ENCODE results near the gene XYLT1. TPM values are rescaled to one million over a fixed set of nuclear protein-coding genes. Genes with fewer than 3 reads are reported as not detected.

XYLT1 gene
- total RNA-seq, 1 donor from 2014 or later: 27.3 TPM

DNA sequence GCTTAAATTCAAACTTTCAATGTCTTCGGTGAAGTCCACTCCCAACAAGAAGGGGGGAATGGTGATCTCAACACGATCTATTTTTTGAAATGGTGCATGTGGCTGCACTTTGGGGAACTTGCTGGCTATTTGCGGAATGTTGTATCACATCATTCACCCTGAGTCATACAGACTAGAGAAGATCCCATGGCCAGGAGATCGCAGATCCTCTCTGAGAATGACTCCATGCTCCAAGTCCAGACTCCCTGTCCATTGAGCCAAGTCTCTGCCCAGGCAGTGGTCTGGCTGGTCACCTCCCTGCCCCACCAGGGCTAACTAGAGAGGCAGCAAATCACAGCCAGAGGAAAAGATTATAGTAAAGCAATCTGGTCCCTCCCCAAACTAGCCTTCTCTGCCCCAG is 120.6 kb downstream of the XYLT1 start:
- H3K36me3 ChIP-seq: no peaks in the 10 kb centered on the region
- peak overlapping the region; percentile 1 for H3K27ac ChIP-seq
- H3K27me3 ChIP-seq: no peaks in the 10 kb centered on the region
- no peak for DNase-seq (ENCODE audit: extremely low spot score in 2 of 2)
- intact Hi-C loops (cut with DNase I): no loop called here
- H3K9me3 ChIP-seq: no peaks in the 10 kb centered on the region
- peaks cover 52% of the 10 kb centered on the region for H3K4me1 ChIP-seq
- TF ChIP-seq POLR2AphosphoS5 (IDR thresholded peaks at IDR 0.05; ENCODE audit: insufficient read depth in 1 of 2, low read depth in 1 of 2) (no peak), POLR2A (IDR thresholded peaks at IDR 0.05) (no peak)
- TF ChIP-seq, protein P1, sequence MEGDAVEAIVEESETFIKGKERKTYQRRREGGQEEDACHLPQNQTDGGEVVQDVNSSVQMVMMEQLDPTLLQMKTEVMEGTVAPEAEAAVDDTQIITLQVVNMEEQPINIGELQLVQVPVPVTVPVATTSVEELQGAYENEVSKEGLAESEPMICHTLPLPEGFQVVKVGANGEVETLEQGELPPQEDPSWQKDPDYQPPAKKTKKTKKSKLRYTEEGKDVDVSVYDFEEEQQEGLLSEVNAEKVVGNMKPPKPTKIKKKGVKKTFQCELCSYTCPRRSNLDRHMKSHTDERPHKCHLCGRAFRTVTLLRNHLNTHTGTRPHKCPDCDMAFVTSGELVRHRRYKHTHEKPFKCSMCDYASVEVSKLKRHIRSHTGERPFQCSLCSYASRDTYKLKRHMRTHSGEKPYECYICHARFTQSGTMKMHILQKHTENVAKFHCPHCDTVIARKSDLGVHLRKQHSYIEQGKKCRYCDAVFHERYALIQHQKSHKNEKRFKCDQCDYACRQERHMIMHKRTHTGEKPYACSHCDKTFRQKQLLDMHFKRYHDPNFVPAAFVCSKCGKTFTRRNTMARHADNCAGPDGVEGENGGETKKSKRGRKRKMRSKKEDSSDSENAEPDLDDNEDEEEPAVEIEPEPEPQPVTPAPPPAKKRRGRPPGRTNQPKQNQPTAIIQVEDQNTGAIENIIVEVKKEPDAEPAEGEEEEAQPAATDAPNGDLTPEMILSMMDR (IDR thresholded peaks at IDR 0.05): no peak
- H3K4me3 ChIP-seq: no peak overlapping the region

DNA sequence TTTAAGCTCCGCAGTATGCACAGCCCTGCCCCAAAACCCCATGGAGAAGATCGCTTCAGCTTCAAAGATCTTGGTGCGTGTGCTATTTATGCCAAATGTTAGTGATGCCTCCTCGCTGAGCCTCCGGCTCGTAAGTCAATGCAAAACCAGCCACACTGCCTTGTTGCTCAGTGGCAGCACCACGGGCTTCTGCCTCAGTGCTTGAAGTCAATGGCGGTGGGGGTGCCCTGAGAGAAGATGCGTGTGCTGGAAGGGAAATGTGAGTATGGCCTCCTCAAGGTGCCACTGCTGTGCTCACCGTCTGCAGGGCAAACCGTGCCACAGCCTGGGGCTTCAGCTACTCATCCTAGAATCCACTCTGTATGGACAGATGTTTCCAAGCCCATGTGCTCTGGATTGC is 121.9 kb downstream of the XYLT1 start:
- intact Hi-C loops (cut with DNase I): no loop called here
- Histone ChIP-seq H3K36me3 (no peaks in the 10 kb centered on the region), H3K27ac (no peak overlapping the region), H3K27me3 (no peaks in the 10 kb centered on the region), H3K4me1 (peaks cover 66% of the 10 kb centered on the region), H3K4me3 (no peak overlapping the region), H3K9me3 (no peaks in the 10 kb centered on the region)
- DNase-seq (ENCODE audit: extremely low spot score in 2 of 2): no peak
- TF ChIP-seq POLR2AphosphoS5 (IDR thresholded peaks at IDR 0.05; ENCODE audit: insufficient read depth in 1 of 2, low read depth in 1 of 2): no peak
- no peak for TF ChIP-seq POLR2A (IDR thresholded peaks at IDR 0.05)
- TF ChIP-seq, protein P1 (IDR thresholded peaks at IDR 0.05): no peak

GRCh38 chr16:17348042-17348783 is 122.5 kb downstream of the XYLT1 start:
- TF ChIP-seq, protein P1 (IDR thresholded peaks at IDR 0.05): no peak
- Histone ChIP-seq H3K4me3 (no peak overlapping the region), H3K9me3 (no peaks in the 10 kb centered on the region), H3K27me3 (no peaks in the 10 kb centered on the region), H3K27ac (peak overlapping the region; percentile 60), H3K4me1 (peaks cover 70% of the 10 kb centered on the region), H3K36me3 (no peaks in the 10 kb centered on the region)
- DNase-seq (ENCODE audit: extremely low spot score in 2 of 2): no peak
- intact Hi-C loops (cut with DNase I): no loop called here

DNA sequence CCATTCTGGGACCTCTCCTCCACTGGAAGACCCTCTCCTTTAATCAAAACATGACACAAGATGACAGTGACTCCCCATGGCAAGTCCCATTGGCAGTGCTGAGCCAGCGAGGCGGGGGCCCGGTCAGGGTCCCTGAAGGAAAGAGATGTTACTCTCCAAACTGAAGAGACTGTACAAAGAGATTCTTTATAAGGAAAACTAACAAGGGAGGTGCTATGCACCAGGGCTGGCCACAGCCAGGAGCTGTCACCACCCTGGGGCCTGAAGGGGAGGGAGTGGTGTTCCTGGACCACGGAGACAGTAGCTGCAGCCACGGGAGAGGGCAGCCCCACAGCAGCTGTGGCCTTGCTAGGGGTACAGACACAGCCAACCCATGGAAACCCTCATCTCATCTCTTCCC is 123.1 kb downstream of the XYLT1 start:
- H3K4me1 ChIP-seq: peaks cover 71% of the 10 kb centered on the region
- TF ChIP-seq, protein P1 (IDR thresholded peaks at IDR 0.05): no peak
- TF ChIP-seq POLR2AphosphoS5 (IDR thresholded peaks at IDR 0.05; ENCODE audit: insufficient read depth in 1 of 2, low read depth in 1 of 2) (no peak), POLR2A (IDR thresholded peaks at IDR 0.05) (no peak)
- intact Hi-C loops (cut with DNase I): no loop called here

More for the DNA sequence above, 123.1 kb downstream of the XYLT1 start:
- Histone ChIP-seq H3K27me3 (no peaks in the 10 kb centered on the region), H3K27ac (peak overlapping the region; percentile 60), H3K4me3 (no peak overlapping the region), H3K36me3 (no peaks in the 10 kb centered on the region), H3K9me3 (no peaks in the 10 kb centered on the region)
- DNase-seq (ENCODE audit: extremely low spot score in 2 of 2): no peak

Data from vagina (tissue), 2 donors.